HUDEP-2 (cell line): ENCODE data around the gene FKBP5.
"Not testable (repeated sequence)": the region's sequence is repeated elsewhere in the genome, so short reads cannot be mapped to it uniquely, and the experiment has no call there.

Source experiments
- DNase-seq, 76 experiments: peaks; one replicate each; lab custom pipeline; 2025; ENCODE audit not compliant: unreplicated experiment in 76 of 76; lab: John Stamatoyannopoulos, UW

FKBP5 gene

DNA sequence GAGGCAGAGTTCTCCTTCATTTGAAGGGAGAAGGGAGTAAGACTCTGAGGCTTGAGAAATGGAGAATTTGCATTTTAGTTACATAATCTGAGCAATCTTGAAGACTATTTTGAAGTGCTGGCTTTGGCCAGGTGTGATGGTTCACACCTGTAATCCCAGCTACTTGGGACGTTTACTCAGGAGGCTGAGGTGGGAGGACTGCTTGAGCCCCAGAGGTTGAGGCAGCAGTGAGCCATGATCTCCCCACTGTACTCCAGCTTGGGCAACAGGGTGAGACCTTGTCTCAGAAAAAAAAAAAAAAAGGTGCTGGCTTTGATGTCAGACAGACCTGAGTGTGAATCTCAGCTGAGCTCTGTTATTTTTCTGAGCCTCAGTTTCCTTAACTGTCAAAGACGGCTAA, 35.8 kb upstream of the FKBP5 start:
- no peak for DNase-seq

DNA sequence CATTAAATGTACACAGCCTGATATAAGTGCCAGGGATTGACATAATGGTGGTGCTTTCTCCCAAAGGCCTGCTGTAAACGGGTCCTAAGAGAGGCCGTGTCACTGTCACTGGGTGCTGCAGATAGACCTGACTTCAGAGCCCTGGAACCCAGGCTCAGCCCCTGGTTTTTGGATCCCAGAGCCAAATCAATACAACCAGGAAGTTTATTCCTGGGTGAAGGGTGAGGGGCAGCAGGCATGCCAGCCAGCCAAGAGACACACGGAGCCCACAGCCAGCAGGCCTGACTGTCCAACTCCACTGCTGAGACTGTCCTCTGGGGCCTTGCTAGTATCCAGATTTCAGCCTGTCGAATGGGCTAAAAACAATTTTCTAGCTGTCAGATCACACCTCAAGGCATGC, 35.3 kb upstream of the FKBP5 start:
- DNase-seq: no peak

DNA sequence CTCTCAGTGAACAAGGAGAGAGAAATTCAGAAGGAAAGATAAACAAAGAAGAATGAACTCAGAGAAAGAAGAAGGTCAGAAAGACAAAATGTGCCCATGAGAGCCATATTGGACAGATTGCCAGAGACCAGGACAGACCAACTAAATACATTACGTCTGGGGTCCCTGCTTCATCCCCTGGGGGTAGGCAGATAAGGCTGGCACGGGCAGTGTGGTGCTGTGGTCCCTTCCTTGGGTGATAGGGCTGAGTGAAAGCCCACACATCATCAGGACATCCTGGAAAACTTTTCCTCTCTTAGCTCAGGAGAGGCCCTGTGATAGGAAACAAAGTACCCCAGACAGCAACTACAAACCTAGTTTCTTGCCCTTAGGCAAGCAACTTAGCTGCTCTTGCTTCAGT, 34.9 kb upstream of the FKBP5 start:
- DNase-seq: no peak

DNA sequence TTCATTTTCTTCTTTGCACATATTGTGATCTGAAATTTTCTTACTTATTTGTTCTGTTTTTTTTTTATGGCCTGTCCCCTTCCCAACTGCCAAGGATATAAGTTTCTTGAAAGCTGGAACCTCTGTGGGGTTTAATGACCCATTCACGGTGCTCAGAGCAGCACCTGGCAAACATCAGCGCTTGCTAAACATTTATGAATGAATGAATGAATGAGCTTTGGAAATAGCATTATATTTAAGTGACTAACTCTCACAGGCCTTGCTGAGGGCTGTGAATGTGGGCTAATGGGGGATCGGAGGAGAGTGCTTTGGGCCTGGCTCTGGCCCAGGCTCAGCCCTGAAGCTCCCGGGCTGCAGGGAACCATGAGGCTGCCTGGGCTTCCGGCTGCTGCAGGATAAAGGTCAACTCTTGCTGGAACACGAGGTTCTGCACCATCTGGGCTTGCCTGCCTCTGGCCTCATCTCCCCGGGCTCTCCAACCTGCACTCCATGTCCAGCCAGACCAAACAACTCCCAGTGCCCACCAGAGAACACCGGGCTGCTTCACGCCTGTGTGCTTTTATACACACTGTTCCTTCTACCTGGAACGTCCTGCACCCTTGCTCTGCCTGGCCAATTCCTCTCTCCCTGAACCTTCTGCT, 33.5 kb upstream of the FKBP5 start:
- DNase-seq: no peak

DNA sequence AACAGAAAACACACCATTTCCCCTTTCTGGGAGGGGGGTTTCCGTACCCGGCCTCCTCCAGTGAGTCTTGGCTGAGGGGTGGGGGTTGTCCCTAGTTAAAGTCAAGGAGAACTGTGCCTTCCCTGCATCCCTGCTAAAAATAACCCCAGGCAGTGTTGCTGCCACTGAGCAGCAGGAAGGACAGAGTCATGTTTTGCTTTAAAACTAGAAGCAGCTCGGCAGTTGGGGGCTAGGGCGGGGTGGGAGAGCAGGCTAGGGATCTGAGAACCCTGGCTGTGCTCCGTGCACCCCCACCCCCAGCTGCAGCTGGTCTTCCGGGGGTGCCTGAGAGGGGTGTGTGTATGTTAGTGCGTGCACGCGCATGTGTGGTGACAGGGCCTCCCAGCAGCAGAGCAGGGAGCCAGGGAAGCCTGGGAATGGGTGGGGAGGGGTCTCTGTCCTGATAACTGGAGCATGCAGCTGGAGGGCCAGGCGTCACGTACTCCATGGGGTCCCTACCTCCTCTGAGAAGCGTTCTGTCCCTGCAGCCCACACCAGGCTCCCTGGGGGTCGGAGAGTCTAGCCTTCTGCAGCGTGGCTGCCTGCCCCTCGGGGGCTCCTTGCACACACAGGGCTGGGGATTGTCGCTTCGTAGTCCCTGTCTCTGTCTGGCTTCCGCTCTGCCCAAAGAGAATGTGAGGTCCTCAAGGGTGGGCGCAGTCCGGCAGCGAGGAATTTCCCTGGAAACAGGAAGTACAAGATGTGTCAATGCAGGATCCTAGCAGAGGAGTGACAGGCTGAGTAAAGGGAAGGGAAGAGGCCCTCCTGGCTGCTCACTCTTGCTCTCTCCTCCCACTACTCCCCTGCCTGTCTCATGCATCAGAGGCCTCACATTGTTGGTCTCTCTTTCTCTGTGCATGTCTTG, 31.4 kb upstream of the FKBP5 start:
- peak in 7 of 76 experiments; percentile 17 to 51 (median 45) for DNase-seq

DNA sequence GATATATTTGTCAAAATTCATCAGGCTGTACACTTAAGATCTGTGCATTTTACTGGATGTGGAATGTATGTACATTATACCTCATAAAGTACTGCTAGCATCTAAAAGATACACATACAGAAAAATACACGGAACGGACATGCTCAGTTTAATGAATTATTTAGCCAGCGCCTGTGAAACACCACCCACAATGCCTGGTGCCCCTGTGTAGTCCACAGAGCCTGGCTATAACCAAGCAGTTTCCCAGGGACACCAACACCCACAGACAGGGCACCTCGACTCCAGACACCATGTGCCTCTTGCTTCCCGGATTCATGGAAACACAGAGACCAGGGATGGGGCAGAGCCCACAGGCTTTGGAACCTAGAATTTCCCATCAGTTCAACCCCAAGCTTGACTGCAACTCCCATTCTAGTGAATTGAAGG, 30.7 kb upstream of the FKBP5 start:
- DNase-seq: peak in 1 of 76 experiments; percentile 33

DNA sequence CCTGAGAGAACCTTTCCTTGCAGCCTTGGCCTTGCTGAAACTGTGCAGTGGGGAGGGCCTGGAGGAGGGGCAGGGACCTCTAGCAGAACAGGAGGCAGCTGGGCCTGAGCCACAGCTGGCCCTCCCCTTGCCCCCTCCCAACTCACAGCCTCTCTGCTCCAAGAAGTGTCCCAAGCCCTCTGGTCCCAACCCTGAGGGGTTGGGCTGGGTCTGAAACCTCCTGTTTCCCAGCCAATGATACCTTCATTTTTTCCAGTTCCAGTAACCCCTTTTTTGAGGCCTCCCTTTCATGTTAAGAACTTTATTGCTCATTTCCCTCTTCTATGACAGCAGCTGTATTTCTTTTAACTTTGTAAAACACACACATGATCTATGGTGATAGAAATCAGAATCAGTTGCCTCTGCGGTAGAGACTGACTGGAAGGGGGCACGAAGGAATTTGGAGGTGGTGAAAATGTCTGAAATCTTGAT, 30.2 kb upstream of the FKBP5 start:
- DNase-seq: peak in 4 of 76 experiments; percentile 18 to 38 (median 26)

DNA sequence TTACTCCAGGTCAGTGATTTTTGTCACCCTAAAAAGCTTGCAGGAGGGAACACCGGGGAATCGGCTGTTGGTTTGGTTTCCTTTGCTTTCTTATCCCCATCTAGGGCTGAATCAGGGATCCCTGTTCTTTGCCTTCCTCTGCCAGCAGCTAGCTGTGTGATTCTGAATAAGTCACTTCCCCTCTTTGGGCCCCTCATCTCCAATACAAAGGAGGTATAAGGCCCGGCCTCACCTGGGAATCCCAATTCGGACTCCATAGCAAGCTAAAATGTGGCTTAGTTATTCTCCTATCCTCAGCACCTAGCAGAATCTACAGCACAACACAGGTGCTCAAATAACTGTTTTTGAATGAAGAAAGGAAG, 29.6 kb upstream of the FKBP5 start:
- no peak for DNase-seq

DNA sequence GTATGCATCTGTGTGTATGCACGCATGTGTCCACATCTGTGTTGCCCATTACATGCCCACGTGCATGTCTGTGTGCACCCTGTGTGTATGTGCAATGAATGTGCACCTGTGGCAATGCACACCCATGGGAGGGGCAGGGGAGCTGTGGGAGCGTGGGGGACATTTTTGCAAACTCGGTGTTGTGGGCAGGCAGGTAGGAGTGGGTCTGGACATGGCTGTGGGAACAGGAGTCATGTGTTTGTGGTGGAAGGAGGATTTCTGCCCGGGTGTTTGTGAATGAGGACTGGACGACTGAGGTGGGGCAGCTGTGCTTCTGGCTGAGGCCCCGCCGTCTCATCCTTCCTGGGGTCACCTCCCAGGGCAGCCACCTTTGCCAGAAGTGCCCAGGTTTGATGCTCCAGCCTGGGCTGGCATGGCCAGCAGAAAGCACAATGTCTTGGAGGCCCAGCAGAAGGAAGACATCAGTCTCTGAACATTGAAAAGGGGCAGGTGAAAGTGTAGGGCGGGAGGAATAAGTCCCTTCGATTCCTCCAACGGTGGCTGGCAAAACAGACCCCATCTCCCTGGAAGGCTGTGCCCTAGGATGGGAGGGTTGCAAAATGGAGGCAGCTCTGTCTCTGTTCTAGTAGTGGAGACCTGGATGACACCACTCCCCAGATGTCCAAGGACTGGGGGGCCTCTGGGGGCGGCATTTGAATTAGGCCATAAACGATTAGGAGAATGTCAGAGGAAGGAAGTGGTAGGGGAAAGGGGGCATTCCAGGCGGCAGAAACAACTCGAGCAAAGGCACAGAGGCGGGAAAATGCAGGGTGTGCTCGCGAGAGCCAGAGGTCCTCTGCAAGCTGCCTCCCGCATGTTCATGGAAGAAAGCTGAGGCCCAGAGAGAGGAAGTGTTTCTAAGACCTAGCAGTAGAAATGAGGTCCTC, 29.0 kb upstream of the FKBP5 start:
- no peak for DNase-seq

DNA sequence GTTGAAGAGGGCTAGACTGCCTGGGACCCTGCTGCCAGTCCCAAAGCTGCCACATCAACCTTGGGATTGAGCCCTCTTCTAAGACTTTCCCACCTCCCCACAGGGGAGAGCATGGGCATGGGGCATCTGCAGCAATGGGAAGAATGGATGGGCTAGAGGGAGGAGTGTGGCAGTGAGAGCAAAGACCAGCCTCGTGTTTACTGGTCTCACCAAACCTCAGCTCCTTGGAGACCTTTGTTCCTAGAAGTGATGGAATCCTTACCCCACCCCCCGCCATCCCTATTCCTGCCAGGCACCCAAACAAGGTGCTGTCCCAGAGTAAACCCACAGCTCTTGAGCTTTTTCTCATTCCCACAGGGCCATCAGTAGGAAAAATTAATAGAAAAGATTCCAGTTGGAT, 28.1 kb upstream of the FKBP5 start:
- no peak for DNase-seq

DNA sequence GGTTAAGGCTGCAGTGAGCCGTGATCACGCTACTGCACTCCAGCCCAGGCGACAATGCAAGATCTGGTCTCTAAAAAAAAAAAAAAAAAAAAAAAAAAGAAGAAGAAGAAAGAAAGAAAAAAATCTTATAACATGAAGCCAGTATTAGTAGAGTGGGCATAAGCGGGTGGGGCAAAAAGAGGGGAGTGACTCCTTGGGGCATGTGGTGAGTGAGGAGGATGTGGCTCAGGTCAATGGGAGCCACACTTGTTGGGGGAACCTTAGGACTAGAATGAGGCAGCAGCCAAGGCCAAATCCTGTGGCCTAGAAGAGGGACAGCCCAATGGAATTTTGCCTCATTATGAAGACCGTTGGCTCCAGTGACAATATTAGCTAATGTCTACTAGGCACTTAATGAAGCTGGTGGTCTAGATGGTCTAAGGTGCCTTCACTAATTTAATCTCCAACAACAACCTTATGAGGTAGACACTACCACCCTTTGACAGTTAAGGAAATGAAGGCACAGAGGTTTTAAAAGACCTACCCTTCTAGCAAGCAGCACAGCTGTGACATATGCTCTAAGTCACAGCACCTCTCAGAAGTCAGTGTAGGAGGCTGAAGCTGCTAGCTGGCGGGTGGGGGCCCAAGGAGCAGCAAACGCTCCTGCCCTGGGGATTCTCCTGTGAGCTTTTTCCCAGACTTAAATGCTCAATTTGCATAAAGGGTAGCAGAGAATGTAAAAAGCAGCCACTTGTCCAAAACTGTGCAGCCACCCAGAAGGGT, 24.5 kb upstream of the FKBP5 start:
- no peak for DNase-seq

DNA sequence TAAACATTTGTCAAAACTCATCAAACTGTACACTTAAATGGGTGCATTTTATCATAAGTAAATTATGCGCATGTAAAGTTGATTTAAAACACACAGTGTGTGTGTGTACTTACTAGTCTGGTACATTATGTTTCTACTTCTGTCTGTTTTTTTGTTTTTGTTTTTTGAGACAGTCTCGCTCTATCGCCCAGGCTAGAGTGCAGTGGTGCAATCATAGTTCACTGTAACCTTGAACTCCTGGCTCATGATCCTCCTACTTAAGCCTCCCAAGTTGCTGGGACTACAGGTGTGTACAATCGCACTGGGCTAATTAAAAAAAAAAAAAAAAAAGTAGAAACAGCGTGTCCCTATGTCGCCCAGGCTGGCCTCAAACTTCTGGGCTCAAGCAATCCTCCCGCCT, 23.0 kb upstream of the FKBP5 start:
- DNase-seq: no peak

DNA sequence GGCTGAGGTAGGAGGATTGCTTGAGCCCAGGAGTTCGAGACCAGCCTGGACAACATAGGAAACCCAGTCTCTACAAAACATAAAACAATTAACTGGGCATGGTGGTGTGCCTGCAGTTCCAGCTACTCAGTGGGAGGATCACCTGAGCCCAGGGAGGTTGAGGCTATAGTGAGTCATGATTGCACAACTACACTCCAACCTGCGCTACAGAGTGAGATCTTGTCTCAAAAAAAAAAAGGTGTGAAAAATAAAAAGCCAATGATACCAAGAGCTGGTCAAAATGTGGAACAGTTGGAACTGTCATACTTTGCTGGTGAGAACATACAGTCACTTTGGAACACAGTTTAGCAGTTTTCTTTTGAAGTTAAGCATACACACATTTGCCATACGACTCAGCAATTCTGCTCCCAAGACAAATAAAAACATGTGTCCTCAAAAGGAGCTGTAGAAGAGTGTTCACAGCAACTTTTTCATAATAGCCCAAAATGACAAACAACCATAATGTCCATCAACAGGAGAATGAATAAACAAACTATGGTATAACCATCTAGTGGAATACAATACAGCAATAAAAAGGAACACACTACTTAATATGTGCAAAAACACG, 21.6 kb upstream of the FKBP5 start:
- DNase-seq: no peak

DNA sequence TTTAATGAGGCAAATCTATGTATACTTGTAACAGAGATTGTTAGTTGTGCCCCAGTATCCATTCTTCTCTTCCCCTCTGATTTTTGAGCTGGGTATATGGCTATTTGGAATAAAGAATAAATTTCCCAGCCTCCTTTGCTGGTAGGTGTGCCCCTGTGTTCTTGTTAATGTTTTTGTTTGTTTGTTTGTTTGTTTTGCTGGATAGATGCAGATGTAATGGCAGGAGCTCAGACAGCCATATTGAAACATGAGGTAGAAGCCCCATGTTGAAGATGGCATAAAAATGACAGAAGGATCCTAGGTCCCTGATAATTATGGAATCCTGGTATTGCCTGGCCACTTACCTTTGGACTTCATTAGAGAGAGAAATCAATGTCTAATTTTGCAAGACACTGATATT, 19.9 kb upstream of the FKBP5 start:
- DNase-seq: no peak

DNA sequence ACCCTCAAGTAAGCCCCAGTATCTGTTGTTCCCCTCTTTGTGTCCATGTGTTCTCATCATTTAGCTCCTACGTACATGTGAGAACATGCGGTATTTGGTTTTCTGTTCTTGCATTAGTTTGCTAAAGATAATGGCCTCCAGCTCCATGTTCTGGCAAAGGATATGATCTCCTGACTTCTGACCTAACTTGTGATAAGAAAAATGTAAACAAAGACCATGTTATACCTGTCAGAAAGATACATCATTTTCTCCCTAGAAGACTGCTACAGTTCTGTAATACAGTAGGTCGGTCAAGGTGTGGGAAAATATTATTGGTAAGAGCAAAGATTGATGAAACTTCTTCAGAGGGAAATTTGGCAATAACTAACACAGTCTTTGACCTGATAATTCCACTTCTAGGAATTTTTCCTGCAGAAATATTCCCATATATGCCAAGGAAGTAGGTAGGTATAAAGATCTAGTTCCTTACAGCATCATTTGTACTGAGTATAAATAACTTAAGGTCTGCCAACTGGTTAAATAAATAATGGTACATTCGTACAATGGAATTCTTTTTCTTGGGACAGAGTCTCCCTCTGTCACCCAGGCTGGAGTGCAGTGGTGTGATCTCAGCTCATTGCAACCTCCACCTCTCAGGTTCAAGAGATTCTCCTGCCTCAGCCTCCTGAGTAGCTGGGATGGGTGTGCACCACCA, 19.1 kb upstream of the FKBP5 start:
- no peak for DNase-seq

DNA sequence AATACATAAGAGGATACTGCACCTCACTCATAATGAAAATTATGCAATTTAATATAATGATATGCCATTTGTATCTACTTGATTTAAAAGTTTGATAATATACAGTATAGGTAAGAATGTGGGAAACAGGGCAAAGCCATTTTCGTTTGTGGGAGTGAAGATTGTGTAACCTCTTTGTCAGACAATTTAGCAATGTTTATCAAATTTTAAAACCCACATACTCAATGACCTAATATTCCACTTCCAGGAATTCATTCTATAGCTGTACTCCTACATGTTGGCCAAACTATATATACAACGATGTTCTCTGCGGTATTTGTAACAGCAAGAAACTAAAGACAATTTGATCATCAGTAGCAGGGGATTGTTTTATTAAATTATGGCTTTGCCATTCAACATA, 17.8 kb upstream of the FKBP5 start:
- DNase-seq: peak in 11 of 76 experiments; percentile 21 to 64 (median 48)

DNA sequence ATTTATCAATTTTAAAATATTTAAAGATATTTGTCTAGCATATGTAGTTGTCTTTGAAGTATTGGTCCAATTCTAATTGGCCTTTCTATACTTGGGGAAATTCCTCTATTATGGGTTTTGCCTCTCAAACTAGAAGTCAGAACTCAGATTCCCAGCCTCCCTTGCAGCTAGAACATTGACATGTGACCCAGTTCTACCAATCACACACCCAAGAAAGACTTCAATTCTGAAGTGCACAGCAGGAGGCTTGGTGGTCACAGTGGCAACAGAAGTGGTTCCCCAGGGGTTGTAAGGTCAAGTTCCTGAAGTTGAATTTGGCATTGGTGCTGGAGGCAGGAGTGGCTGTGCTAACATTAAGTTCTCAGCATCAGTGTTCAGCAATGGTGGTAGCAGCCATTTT, 14.8 kb upstream of the FKBP5 start:
- peak in 1 of 76 experiments; percentile 16 for DNase-seq

DNA sequence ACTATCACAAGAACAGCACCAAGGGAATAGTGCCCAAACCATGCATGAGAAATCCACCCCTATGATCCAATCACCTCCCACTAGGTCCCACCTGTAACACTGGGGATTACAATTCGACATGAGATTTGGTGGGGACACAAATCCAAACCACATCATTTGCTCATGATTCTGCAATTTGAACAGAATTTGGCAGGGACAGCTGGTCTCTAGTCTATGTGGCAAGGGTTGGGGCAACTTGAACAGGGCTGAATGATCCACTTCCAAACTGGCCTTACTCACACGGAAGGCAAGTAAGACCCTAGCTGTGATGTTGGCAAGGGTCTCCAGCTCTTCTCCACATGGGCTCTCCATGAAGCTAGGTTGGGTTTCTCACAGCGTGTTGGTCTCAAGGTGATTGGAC, 10.1 kb upstream of the FKBP5 start:
- DNase-seq: no peak

DNA sequence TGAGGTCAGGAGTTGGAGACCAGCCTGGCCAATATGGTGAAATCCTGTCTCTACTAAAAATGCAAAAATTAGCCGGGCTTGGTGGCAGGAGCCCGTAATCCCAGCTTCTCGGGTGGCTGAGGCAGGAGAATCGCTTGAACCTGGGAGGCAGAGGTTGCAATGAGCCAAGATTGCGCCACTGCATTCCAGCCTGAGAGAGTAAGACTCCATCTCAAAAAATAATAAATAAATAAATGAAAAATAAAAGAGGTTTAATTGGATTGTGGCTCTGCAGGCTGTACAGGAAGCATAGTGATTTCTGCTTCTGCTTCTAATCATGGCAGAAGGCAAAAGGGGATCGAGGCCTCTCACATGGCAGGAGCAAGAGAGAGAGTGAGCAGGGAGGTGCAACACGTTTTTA, 9.7 kb upstream of the FKBP5 start:
- DNase-seq: not testable (repeated sequence)
